HEK293 (cell line): ENCODE measurements around the gene ENTREP3.

Experiments used
- BCL11B ChIP-seq: fragments of 450-650 bp; formaldehyde crosslinking; IDR thresholded peaks from 2 replicates; pipeline ENCODE4 v1.5.1; 2016; ENCODE audit warnings: low read depth, missing biosample characterization, missing genetic modification characterization
- KLF1 ChIP-seq: fragments of 450-650 bp; formaldehyde crosslinking; IDR thresholded peaks from 2 replicates; pipeline ENCODE4 v1.5.1; 2016; ENCODE audit warnings: missing biosample characterization, missing genetic modification characterization
- KLF10 ChIP-seq: fragments of 450-650 bp; IDR thresholded peaks from 2 replicates; pipeline ENCODE4 v1.5.1; 2018; ENCODE audit warnings: missing biosample characterization, mild to moderate bottlenecking, missing genetic modification characterization
- KLF8 ChIP-seq: fragments of 450-650 bp; formaldehyde crosslinking; IDR thresholded peaks from 2 replicates; pipeline ENCODE4 v1.5.1; 2016; ENCODE audit warnings: missing biosample characterization, missing genetic modification characterization
- MYNN ChIP-seq: fragments of 450-650 bp; formaldehyde crosslinking; IDR thresholded peaks from 2 replicates; pipeline ENCODE4 v1.5.1; 2016; ENCODE audit warnings: missing biosample characterization, missing genetic modification characterization, borderline replicate concordance
- PRDM6 ChIP-seq: fragments of 450-650 bp; formaldehyde crosslinking; IDR thresholded peaks from 2 replicates; pipeline ENCODE4 v1.5.1; 2017; ENCODE audit warnings: missing biosample characterization, missing genetic modification characterization
- SCRT1 ChIP-seq: fragments of 450-650 bp; formaldehyde crosslinking; IDR thresholded peaks from 2 replicates; pipeline ENCODE4 v1.5.1; 2016; ENCODE audit warnings: missing biosample characterization, missing genetic modification characterization, borderline replicate concordance
- SP3 ChIP-seq: fragments of 450-650 bp; formaldehyde crosslinking; IDR thresholded peaks from 2 replicates; pipeline ENCODE4 v1.5.1; 2016; ENCODE audit warnings: missing biosample characterization, missing genetic modification characterization
- TRIM28 ChIP-seq: IDR thresholded peaks from 2 replicates; pipeline ENCODE4 v1.6.1; 2011; ENCODE audit warnings: low read length, control low read depth, borderline replicate concordance
- TSHZ1 ChIP-seq: fragments of 450-650 bp; formaldehyde crosslinking; IDR thresholded peaks from 2 replicates; pipeline ENCODE4 v1.5.1; 2016; ENCODE audit warnings: missing biosample characterization, missing genetic modification characterization, borderline replicate concordance
- ZBTB20 ChIP-seq: fragments of 450-650 bp; formaldehyde crosslinking; IDR thresholded peaks from 2 replicates; pipeline ENCODE4 v1.5.1; 2016; ENCODE audit warnings: missing biosample characterization, missing genetic modification characterization
- ZBTB21 ChIP-seq: fragments of 450-650 bp; formaldehyde crosslinking; IDR thresholded peaks from 2 replicates; pipeline ENCODE4 v1.5.1; 2017; ENCODE audit warnings: missing biosample characterization, missing genetic modification characterization
- ZBTB8A ChIP-seq: fragments of 450-650 bp; formaldehyde crosslinking; IDR thresholded peaks from 2 replicates; pipeline ENCODE4 v1.5.1; 2016; ENCODE audit warnings: missing biosample characterization, missing genetic modification characterization
- ZFP3 ChIP-seq: fragments of 450-650 bp; formaldehyde crosslinking; IDR thresholded peaks from 2 replicates; pipeline ENCODE4 v1.5.1; 2016; ENCODE audit warnings: low read depth, missing biosample characterization, missing genetic modification characterization
- ZNF157 ChIP-seq: fragments of 450-650 bp; formaldehyde crosslinking; IDR thresholded peaks from 2 replicates; pipeline ENCODE4 v1.5.1; 2016; ENCODE audit warnings: missing biosample characterization, missing genetic modification characterization
- ZNF175 ChIP-seq: fragments of 450-650 bp; formaldehyde crosslinking; IDR thresholded peaks from 2 replicates; pipeline ENCODE4 v1.5.1; 2016; ENCODE audit warnings: missing biosample characterization, missing genetic modification characterization
- ZNF2 ChIP-seq: fragments of 450-650 bp; formaldehyde crosslinking; IDR thresholded peaks from 2 replicates; pipeline ENCODE4 v1.5.1; 2016; ENCODE audit warnings: missing biosample characterization, missing genetic modification characterization
- ZNF248 ChIP-seq: fragments of 450-650 bp; formaldehyde crosslinking; IDR thresholded peaks from 2 replicates; pipeline ENCODE4 v1.5.1; 2017; ENCODE audit warnings: missing biosample characterization, missing genetic modification characterization
- ZNF280D ChIP-seq: fragments of 450-650 bp; formaldehyde crosslinking; IDR thresholded peaks from 2 replicates; pipeline ENCODE4 v1.5.1; 2016; ENCODE audit warnings: missing biosample characterization, missing genetic modification characterization
- ZNF292 ChIP-seq: fragments of 450-650 bp; formaldehyde crosslinking; IDR thresholded peaks from 2 replicates; pipeline ENCODE4 v1.5.1; 2016; ENCODE audit warnings: low read depth, missing biosample characterization, missing genetic modification characterization, borderline replicate concordance
- ZNF350 ChIP-seq: fragments of 450-650 bp; formaldehyde crosslinking; IDR thresholded peaks from 2 replicates; pipeline ENCODE4 v1.5.0; 2017; ENCODE audit warnings: missing biosample characterization, mild to moderate bottlenecking, missing genetic modification characterization
- ZNF354C ChIP-seq: fragments of 450-650 bp; formaldehyde crosslinking; IDR thresholded peaks from 2 replicates; pipeline ENCODE4 v1.5.1; 2016; ENCODE audit warnings: missing biosample characterization, missing genetic modification characterization, low read depth, borderline replicate concordance
- ZNF404 ChIP-seq: fragments of 450-650 bp; formaldehyde crosslinking; IDR thresholded peaks from 2 replicates; pipeline ENCODE4 v1.5.1; 2017; ENCODE audit warnings: missing biosample characterization, missing genetic modification characterization
- ZNF426 ChIP-seq: fragments of 450-650 bp; formaldehyde crosslinking; IDR thresholded peaks from 2 replicates; pipeline ENCODE4 v1.5.1; 2017; ENCODE audit warnings: missing biosample characterization, missing genetic modification characterization, mild to moderate bottlenecking, inconsistent platforms, moderate library complexity
- ZNF449 ChIP-seq: fragments of 450-650 bp; formaldehyde crosslinking; IDR thresholded peaks from 2 replicates; pipeline ENCODE4 v1.5.1; 2017; ENCODE audit warnings: missing biosample characterization, mild to moderate bottlenecking, missing genetic modification characterization, moderate library complexity
- ZNF549 ChIP-seq: fragments of 450-650 bp; IDR thresholded peaks from 2 replicates; pipeline ENCODE4 v1.5.1; 2018; ENCODE audit warnings: missing biosample characterization, missing genetic modification characterization, mild to moderate bottlenecking, inconsistent platforms, moderate library complexity
- ZNF558 ChIP-seq: fragments of 450-650 bp; formaldehyde crosslinking; IDR thresholded peaks from 2 replicates; pipeline ENCODE4 v1.5.1; 2016; ENCODE audit warnings: missing biosample characterization, missing genetic modification characterization
- ZNF571 ChIP-seq: fragments of 450-650 bp; formaldehyde crosslinking; IDR thresholded peaks from 2 replicates; pipeline ENCODE4 v1.5.0; 2017; ENCODE audit warnings: missing biosample characterization, missing genetic modification characterization
- ZNF624 ChIP-seq: fragments of 450-650 bp; formaldehyde crosslinking; IDR thresholded peaks from 2 replicates; pipeline ENCODE4 v1.5.1; 2017; ENCODE audit warnings: missing biosample characterization, missing genetic modification characterization
- ZNF791 ChIP-seq: fragments of 450-650 bp; formaldehyde crosslinking; IDR thresholded peaks from 2 replicates; pipeline ENCODE4 v1.5.1; 2016; ENCODE audit warnings: missing biosample characterization, missing genetic modification characterization
- ZSCAN16 ChIP-seq: fragments of 450-650 bp; formaldehyde crosslinking; IDR thresholded peaks from 2 replicates; pipeline ENCODE4 v1.5.1; 2016; ENCODE audit warnings: missing biosample characterization, missing genetic modification characterization
- ZXDB ChIP-seq: fragments of 450-650 bp; formaldehyde crosslinking; IDR thresholded peaks from 2 replicates; pipeline ENCODE4 v1.5.1; 2016; ENCODE audit warnings: missing biosample characterization, missing genetic modification characterization

The ENTREP3 gene

GRCh38 chr1:155277070-155277901, 22.0 kb upstream of the ENTREP3 start, which contains the start of gene HCN3 (continued):
- no peak for TF ChIP-seq PRDM6 (tag by site-specific recombination)
- no peak for TF ChIP-seq ZNF791 (tag by site-specific recombination)
- no peak for TF ChIP-seq ZNF549 (tag by site-specific recombination)
- TF ChIP-seq ZNF280D (tag by site-specific recombination) = no peak
- TF ChIP-seq TSHZ1 (tag by site-specific recombination) = no peak
- TF ChIP-seq ZXDB = peak; percentile 70
- TF ChIP-seq KLF8 (tag by site-specific recombination) = peak; percentile 69
- no peak for TF ChIP-seq ZFP3 (tag by site-specific recombination)
- no peak for TF ChIP-seq ZNF404 (tag by site-specific recombination)
- peak; percentile 95 for TF ChIP-seq KLF10 (tag by site-specific recombination)
- no peak for TF ChIP-seq SCRT1 (tag by site-specific recombination)
- no peak for TF ChIP-seq ZNF624 (tag by site-specific recombination)
- 0 out of 2 replicates have a peak, but pooled peaks have one; percentile 23 for TF ChIP-seq ZNF2 (tag by site-specific recombination)
- no peak for TF ChIP-seq ZNF449 (tag by site-specific recombination)
- TF ChIP-seq ZNF571 (tag by site-specific recombination) = no peak
- no peak for TF ChIP-seq ZNF175
- TF ChIP-seq KLF1 = 0 out of 2 replicates have a peak, but pooled peaks have one; percentile 25
- TF ChIP-seq ZSCAN16 = no peak
- TF ChIP-seq ZNF558 (tag by site-specific recombination) = no peak
- TF ChIP-seq ZBTB21 = no peak
- TF ChIP-seq ZBTB20 (tag by site-specific recombination) = no peak
- no peak for TF ChIP-seq ZNF292 (tag by site-specific recombination)
- no peak for TF ChIP-seq TRIM28
- TF ChIP-seq ZBTB8A (tag by site-specific recombination) = peak; percentile 96
- TF ChIP-seq ZNF426 (tag by site-specific recombination) = no peak
- no peak for TF ChIP-seq ZNF248 (tag by site-specific recombination)
- TF ChIP-seq ZNF350 (tag by site-specific recombination) = no peak
- no peak for TF ChIP-seq BCL11B (tag by site-specific recombination)
- no peak for TF ChIP-seq ZNF157 (tag by site-specific recombination)
- no peak for TF ChIP-seq ZNF354C
- TF ChIP-seq MYNN (tag by site-specific recombination) = no peak
- TF ChIP-seq SP3 (tag by site-specific recombination) = peak; percentile 88
